ENCODE results near the gene FMNL3. TPM values are rescaled to one million over a fixed set of nuclear protein-coding genes. Genes with fewer than 3 reads are reported as not detected.
"Not testable (repeated sequence)": the region's sequence is repeated elsewhere in the genome, so short reads cannot be mapped to it uniquely, and the experiment has no call there.

FMNL3 gene
- polyA plus RNA-seq, 10 donors = 22.4 to 37.9 (median 26.4) TPM

DNA sequence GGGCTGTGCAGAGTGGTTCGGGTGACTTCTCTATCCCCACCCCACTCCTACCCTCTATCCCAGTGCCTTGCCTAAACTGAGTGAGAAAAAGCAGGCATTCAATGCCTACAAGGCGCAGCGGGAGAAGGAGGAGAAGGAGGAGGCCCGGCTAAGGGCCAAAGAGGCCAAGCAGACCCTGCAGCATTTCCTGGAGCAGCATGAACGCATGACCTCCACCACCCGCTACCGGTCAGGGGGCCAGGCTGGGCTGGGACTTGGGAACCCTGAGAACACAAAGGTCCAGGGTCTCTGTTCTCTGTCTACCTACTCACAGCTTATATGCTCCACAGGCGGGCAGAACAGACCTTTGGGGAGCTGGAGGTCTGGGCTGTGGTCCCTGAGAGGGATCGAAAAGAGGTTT is 72.2 kb downstream of the FMNL3 start:
- DNase-seq = no peak

DNA sequence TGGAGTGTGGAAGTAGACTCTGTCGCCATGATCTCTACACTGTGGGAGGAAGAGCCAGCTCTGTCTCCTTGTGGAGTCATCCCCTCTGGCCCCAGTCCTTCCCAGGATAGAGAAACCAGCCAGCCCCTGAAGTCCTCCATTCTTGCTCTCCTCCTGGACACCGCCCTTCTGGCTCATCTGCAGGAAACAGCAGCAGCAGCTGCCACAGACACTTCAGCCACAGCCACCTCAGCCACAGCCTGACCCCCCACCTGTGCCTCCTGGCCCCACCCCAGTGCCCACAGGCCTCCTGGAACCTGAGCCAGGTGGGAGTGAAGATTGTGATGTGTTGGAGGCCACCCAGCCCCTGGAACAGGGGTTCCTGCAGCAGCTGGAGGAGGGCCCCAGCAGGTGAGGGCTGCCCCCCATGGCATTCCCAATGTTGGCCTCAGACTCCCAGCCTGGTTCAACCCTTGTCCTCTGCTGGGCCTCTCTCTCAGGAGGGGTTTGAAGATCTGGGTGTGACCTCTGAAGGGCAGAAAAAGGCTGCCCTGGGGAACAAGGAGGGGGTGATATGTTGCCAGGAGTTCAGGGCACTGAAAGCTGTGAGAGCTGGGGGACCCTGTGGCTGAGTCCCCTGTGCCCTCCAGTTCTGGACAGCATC is 73.4 kb downstream of the FMNL3 start:
- no peak for DNase-seq

DNA sequence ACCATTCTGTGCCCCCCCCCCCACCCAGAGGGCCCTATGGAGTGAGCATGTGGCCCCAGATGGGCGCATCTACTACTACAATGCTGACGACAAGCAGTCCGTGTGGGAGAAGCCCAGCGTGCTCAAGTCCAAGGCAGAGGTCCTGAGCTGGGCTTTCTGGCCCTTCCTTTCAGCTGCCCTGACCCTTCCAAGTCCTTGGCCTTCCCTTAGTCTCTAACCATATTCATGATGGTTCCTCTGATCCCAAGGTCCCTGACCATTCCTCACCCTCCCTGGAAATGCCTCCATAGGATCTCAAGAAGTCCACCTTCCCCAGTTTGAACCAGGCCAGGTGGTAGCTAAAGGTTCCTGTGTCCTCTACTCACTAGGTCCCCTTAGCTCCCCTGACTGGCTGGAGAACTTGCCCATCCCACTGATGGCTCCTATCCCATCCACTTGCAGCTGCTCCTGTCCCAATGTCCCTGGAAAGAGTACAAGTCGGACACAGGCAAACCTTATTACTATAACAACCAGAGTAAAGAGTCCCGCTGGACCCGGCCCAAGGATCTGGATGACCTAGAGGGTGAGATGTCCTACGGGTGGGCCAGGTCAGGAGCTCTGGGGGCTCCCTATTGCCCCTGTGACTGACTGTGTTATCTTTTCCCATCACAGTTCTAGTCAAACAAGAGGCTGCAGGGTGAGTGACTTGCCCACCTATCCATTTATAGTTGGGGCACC is 74.1 kb downstream of the FMNL3 start:
- DNase-seq = no peak

GRCh38 chr12:49632401-49632800 is 74.8 kb downstream of the FMNL3 start:
- DNase-seq = no peak

GRCh38 chr12:49631336-49631907 is 75.8 kb downstream of the FMNL3 start:
- DNase-seq = no peak

DNA sequence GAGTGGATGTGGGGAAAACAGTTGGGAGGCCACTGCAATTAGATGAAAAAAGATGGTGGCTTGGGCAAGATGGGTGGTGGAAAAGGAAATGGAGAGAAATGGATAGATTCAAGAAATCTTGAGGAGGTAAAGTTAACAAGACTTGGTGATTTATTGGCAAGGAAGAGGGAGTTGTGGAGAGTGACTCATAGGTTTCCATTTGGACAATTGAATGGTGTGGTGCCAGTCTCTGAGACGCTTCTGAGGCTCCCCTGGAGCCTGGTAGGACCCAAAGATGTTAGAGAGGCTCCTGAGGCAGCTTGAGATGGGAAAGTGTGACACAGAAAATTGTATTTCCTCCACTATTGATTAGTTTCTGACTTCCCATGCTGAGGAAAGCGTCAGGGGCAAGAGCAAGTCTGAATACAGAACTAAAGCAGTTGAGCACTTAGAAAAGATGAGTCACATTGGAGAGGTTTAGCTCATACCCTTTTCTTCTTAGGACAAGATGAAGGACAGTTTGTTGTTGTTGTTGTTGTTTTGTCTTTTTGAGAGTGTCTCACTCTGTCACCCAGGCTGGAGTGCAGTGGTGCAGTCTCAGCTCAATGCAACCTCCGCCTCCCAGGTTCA is 79.3 kb downstream of the FMNL3 start:
- no peak for DNase-seq

DNA sequence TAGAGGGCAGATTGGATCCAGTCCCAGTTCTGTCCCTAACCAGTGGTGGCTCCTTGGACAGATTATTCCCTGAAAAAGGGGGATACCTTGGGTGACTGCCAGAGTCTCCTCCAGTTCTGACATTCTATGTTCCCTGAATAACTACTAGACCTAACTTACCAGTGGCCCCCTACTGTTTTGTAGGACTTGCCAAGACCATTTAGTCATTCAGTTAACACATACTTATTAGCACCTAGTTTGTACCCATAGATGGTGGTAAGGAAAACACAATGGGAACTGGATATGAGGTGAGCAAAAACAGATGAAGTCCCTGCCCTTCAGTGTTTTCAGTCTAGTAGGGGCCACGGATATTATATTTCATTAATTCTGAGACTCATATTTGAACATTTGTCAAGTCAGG is 80.4 kb downstream of the FMNL3 start:
- DNase-seq = no peak

GRCh38 chr12:49626169-49626835 is 80.9 kb downstream of the FMNL3 start:
- DNase-seq = no peak

GRCh38 chr12:49624921-49625577 is 82.2 kb downstream of the FMNL3 start:
- no peak for DNase-seq

GRCh38 chr12:49623142-49623904 is 83.9 kb downstream of the FMNL3 start, which contains the start of gene PRPF40B:
TSS of gene PRPF40B (plus strand) at chr12:49623561. CDS start at chr12:49623591, 30 bp downstream.
- peak; percentile 82 to 92 (median 88) for DNase-seq

DNA sequence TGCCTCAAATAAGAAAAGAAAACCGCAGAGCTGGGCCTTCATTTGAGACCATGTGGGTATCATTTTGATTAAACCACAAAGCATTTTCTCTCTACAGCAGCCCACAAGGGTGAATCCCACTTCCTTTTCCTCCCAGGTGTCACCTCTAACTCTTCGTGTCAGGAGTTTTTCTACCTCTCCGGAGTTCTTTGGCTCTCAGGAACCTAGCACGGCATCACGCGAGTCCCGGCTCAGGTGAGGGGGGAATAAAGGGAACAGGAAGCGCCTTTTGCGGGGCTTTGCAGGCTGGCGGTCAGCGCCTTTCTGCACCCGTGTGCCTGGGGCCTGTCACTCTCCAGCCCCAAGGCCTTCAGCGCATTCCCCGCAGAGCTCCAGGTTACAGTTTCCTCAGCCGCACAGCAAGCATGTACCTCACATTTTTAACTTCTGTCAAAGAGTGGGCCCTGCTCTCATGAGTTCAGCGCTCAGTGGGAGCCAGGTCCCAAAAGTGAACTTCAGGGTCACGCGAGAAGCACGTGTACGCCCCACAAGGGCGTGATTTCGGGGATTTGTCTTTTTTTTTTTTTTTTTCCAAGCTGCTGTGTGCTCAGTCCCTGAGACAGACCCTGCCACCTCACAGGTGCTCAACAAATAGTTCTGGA is 84.6 kb downstream of the FMNL3 start:
- peak in 1 of 3 donors; percentile 27 for DNase-seq

DNA sequence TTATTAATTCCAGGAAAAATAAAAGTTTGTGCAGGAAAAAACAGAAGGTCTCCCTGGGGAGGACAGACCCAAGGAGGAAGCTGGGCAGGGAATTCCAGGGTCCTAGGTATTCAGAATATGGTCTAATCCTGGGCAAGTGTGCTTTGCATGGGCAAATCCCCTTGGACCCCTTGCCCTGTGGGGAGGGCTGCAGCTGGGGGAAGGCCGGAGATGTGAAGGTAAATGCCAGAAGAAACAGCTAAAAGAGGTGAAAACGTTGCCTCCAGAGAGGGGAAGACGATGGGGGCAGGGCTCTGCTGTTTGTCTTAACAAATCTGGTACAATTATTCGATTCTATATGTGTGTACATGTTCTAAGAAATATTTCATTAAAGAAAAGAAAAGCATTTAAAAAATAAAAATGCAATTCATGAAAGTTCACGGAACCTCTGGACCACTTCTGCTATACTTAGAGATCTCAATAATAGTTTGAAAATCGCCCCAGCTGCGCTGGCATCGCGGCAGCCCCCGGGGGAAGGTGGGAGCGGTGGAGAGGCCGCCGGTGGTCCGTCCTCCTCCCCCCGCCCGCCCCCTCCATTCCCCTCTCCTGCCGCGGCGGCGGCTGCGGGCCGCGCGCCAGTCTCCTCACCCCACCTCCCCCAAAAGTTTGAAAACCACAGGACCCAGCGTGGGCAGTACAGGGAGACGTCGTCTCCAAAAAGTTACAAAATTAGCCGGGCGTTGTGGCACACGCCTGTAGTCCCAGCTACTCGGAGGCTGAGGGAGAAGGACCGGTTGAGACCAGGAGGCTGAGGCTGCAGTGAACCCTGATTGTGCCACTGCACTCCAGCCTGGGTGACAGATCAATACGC is 85.3 kb downstream of the FMNL3 start:
- DNase-seq = no peak

- DNase-seq = no peak
Observed at GRCh38 chr12:49619286-49619685, 87.9 kb downstream of the FMNL3 start.

- no peak for DNase-seq
Observed at GRCh38 chr12:49618576-49618975, 88.6 kb downstream of the FMNL3 start.

DNA sequence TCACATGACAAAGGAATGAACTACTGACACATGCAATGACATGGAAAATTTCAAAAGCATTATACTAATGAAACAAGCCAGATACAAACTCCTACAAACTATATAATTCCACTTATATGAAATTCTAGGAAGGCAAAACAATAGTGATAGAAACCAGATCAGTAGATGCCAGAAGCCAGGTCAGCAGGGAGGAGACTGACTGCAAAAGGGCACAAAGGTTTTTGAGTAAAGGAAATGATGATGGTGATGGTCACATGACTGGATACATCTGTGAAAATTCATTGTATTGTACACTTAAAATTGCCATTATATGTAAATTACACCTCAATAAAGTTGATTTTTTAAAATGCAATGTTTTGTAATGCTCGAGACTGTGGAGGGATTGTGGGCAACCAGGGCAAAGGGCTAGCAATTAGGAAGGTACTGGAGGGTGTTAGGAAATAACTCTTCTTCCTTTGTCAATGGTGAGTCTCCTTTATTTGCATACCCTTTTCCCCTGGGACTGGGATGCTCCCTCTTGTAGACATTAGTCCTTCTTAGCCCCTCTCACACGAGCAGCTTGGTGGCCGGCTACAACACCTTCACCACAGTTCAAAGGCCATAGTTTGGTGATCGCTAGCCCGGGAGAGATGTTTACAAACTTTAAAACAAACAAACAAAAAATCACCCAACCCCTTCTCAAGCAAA is 90.5 kb downstream of the FMNL3 start:
- DNase-seq = no peak

DNA sequence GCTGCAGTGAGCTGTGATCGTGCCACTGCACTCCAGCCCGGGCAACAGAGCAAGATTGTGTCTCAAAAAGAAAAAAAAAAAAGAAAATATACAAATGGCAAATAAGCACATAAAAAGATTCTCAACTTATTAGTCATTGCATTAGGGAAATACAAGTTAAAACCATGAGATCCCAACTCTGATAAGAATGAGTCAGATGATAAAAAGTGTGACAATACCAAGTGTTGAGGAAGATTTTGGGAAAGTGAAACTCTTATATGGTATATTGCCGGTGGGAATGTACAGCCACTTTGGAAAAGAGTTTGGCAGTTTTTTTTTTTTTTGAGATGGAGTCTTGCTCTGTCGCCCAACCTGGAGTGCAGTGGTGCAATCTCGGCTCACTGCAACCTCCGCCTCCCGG is 91.5 kb downstream of the FMNL3 start:
- no peak for DNase-seq

DNA sequence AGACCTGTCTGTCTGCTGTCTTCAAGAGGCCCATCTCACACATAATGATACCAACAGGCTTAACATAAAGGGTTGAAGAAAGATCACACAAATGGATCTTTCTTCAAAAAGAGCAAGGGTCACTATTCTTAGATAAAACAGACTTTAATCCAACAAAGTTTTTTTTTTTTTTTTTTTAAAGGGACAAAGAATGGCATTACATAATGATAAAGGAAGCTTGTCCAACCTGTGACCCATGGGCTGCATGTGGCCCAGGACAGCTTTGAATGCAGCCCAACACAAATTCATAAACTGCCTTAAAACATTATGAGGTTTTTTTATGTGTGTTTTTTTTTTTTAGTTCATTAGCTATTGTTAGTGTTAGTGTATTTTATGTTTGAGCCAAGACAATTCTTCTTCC is 95.0 kb downstream of the FMNL3 start:
- no peak for DNase-seq

GRCh38 chr12:49610785-49611184 is 96.4 kb downstream of the FMNL3 start:
- not testable (repeated sequence) for DNase-seq

GRCh38 chr12:49609875-49610154 is 97.4 kb downstream of the FMNL3 start:
- DNase-seq = no peak

Measured in muscle of back (tissue), 11 donors.